Ishikawa (cell line): Measurements from ENCODE around the gene C3.

Experiments used
- CEBPB ChIP-seq: IDR thresholded peaks from 2 replicates; pipeline ENCODE4 v1.6.1; 2012
- CREB1 ChIP-seq: IDR thresholded peaks from 2 replicates; pipeline ENCODE4 v1.6.1; 2012; ENCODE audit warnings: low read depth
- EGR1 ChIP-seq: IDR thresholded peaks from 2 replicates; pipeline ENCODE4 v1.6.1; 2012
- EP300 ChIP-seq: IDR thresholded peaks from 2 replicates; pipeline ENCODE4 v1.6.1; 2012; ENCODE audit warnings: borderline replicate concordance
- FOXM1 ChIP-seq: IDR thresholded peaks from 2 replicates; pipeline ENCODE4 v1.6.1; 2012; ENCODE audit warnings: low read depth, borderline replicate concordance
- MAX ChIP-seq: IDR thresholded peaks from 2 replicates; pipeline ENCODE4 v1.6.1; 2012
- NFIC ChIP-seq: IDR thresholded peaks from 2 replicates; pipeline ENCODE4 v1.6.1; 2012
- RAD21 ChIP-seq: IDR thresholded peaks from 2 replicates; pipeline ENCODE4 v1.6.1; 2012; ENCODE audit warnings: low read depth
- REST ChIP-seq: IDR thresholded peaks from 2 replicates; pipeline ENCODE4 v1.6.1; 2012; ENCODE audit warnings: low read depth, mild to moderate bottlenecking
- TAF1 ChIP-seq: IDR thresholded peaks from 2 replicates; pipeline ENCODE4 v1.6.1; 2012; ENCODE audit warnings: low read depth, mild to moderate bottlenecking
- TCF12 ChIP-seq: IDR thresholded peaks from 2 replicates; pipeline ENCODE4 v1.6.1; 2012; ENCODE audit warnings: low read depth
- TEAD4 ChIP-seq: IDR thresholded peaks from 2 replicates; pipeline ENCODE4 v1.6.1; 2012
- USF1 ChIP-seq: IDR thresholded peaks from 2 replicates; pipeline ENCODE4 v1.6.1; 2012
- YY1 ChIP-seq: IDR thresholded peaks from 2 replicates; pipeline ENCODE4 v1.6.1; 2012; ENCODE audit warnings: low read depth
- ZBTB7A ChIP-seq: IDR thresholded peaks from 2 replicates; pipeline ENCODE4 v1.6.1; 2012; ENCODE audit warnings: low read depth

Gene C3

GRCh38 chr19:6707658-6708018 is 12.8 kb downstream of the C3 start:
- TF ChIP-seq MAX, result no peak
- no peak for TF ChIP-seq REST
- TF ChIP-seq TCF12, result no peak
- TF ChIP-seq TAF1, result no peak
- no peak for TF ChIP-seq FOXM1

- TF ChIP-seq TCF12, result no peak
- TF ChIP-seq ZBTB7A, result no peak
- no peak for TF ChIP-seq EGR1
- no peak for TF ChIP-seq USF1
- TF ChIP-seq MAX, result no peak
- no peak for TF ChIP-seq CEBPB
- TF ChIP-seq RAD21, result no peak
- TF ChIP-seq YY1, result no peak
- no peak for TF ChIP-seq CREB1
- TF ChIP-seq NFIC, result no peak
- no peak for TF ChIP-seq TAF1
- TF ChIP-seq TEAD4, result no peak
- TF ChIP-seq FOXM1, result no peak
- no peak for TF ChIP-seq REST
- TF ChIP-seq EP300, result no peak
Observed at GRCh38 chr19:6707011-6707657, 13.3 kb downstream of the C3 start.

GRCh38 chr19:6706633-6706958 is 13.9 kb downstream of the C3 start:
- TF ChIP-seq TAF1, result no peak
- no peak for TF ChIP-seq TEAD4
- TF ChIP-seq EP300, result no peak
- TF ChIP-seq CREB1, result no peak
- no peak for TF ChIP-seq YY1
- TF ChIP-seq TCF12, result no peak
- no peak for TF ChIP-seq RAD21
- no peak for TF ChIP-seq ZBTB7A
- TF ChIP-seq NFIC, result no peak

- no peak for TF ChIP-seq CEBPB
- TF ChIP-seq TAF1, result no peak
- no peak for TF ChIP-seq USF1
- no peak for TF ChIP-seq EGR1
- TF ChIP-seq RAD21, result no peak
- TF ChIP-seq MAX, result no peak
- no peak for TF ChIP-seq CREB1
Observed at GRCh38 chr19:6705931-6706632, 14.4 kb downstream of the C3 start.

- TF ChIP-seq CEBPB (no peak), MAX (no peak), USF1 (no peak), FOXM1 (no peak), NFIC (no peak), REST (no peak), TCF12 (no peak), EP300 (no peak), CREB1 (no peak), ZBTB7A (no peak)
Observed at GRCh38 chr19:6700586-6701316, 19.7 kb downstream of the C3 start.
